Testis (tissue), 3 donors: Measurements from ENCODE around the gene SEMA4G. TPM values are rescaled to one million over a fixed set of nuclear protein-coding genes. Genes with fewer than 3 reads are reported as not detected.

Source experiments
- DNase-seq: peaks from one replicate; pipeline ENCODE4 v3.0.0-alpha.2; 2019
- H3K27ac ChIP-seq, 2 donors: fragments of 200-600 bp; sonication (generic); one replicate each; pipeline ENCODE4 v1.5.1; 2019
- H3K27me3 ChIP-seq: fragments of 200-600 bp; sonication (generic); one replicate; pipeline ENCODE4 v1.5.1; 2019
- H3K36me3 ChIP-seq: fragments of 200-600 bp; sonication (generic); one replicate; pipeline ENCODE4 v1.5.1; 2017; ENCODE audit warnings: low read depth; ENCODE audit errors: missing control alignments
- H3K4me1 ChIP-seq: fragments of 200-600 bp; sonication (generic); one replicate; pipeline ENCODE4 v1.5.1; 2019
- H3K4me3 ChIP-seq, 2 donors: fragments of 200-600 bp; sonication (generic); one replicate each; pipeline ENCODE4 v1.5.1; 2017 to 2019
- H3K9me3 ChIP-seq: fragments of 200-600 bp; sonication (generic); one replicate; pipeline ENCODE4 v1.5.1; 2017
- POLR2A ChIP-seq: fragments of 450-650 bp; IDR thresholded peaks from one replicate; pipeline ENCODE4 v1.6.1; 2017; ENCODE audit warnings: antibody characterized with exemption, mild to moderate bottlenecking, moderate library complexity
- WGBS, 2 donors: methylation state at CpG; one replicate each; pipeline ENCODE4 v1.1.5; 2018; 5-methylcytosine and 5-hydroxymethylcytosine counted together
- intact Hi-C: fragments of 100-400 bp; cut with DNase I; formaldehyde crosslinking; loops from one replicate; pipeline ENCODE4 v1.15.1; 2023; ENCODE audit warnings: low total_unique reads
- polyA plus RNA-seq: library from polyadenylated mRNA; stranded (reverse); fragments of 350-450 nt; fragmentation: Illumina TruSeq; extraction: RNeasy Lipid Tissue Mini Kit (QIAGEN cat#74804); gene quantifications from one replicate; pipeline ENCODE4 v1.2.3, GENCODE V29; 2014; ENCODE audit warnings: low read depth, low replicate concordance; ENCODE audit not compliant: insufficient read depth
- total RNA-seq, 2 donors: library from RNA; depleted of rRNA; stranded (reverse); fragments of >200 nt; gene quantifications; one replicate each; pipeline ENCODE4 v1.2.3, GENCODE V29; 2016
- TF ChIP-seq, protein P1 (sequence below), 3 experiments: fragments of 450-650 bp in 2 of 3; fragments of 200-600 bp in 1 of 3; sonication (generic) in 1 of 3; IDR thresholded peaks; one replicate each; pipeline ENCODE4 v1.5.1; 2016 to 2019; ENCODE audit warnings: antibody characterized with exemption in 3 of 3, mild to moderate bottlenecking in 2 of 3, moderate library complexity in 1 of 3

SEMA4G gene
- total and polyA plus RNA-seq, 3 donors from 2014 or later = 4.8 to 7.2 (median 6.2) TPM

DNA sequence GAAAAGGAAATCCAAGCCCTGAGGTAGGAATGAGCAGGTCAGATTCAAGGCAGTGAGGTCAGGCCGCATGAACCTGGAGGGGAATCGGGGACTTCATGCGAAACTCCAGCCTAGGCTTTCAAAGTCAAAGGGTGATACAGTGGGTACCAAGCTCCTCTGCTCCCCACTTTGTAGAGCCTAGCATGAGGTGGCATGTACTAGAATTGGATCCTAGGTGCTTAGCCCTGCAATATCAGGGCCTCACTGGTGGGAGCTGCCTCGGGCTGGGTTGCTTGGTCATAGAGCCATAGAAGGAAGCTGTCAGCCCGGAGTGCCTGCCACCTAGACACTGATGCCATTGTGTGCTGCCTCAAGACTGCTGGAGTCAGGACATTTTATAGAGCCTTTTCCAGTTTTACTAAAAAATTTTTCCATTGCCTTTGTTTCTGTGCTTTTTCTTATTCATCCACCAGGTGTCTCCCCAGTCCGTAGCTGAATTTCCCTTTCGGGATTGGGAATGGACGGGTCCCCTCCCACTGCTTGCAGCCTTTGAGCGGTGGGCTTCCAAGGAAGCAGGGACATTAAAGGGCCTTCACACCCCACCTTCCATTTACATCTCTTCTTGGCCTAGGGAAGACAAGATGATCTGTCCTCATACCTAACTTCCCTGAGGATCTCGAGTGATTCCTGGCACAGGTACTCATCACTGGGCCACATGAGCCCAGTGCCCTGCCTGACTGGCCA lies 24.8 kb downstream of the SEMA4G start:
- intact Hi-C loops = no loop called here
- no peaks in the 10 kb centered on the region for H3K9me3 ChIP-seq
- no peak overlapping the region for H3K4me3 ChIP-seq
- peak; percentile 49 for DNase-seq
- H3K27ac ChIP-seq = no peak overlapping the region
- 55 to 61% methylated on average over 10 of the region's 10 CpGs for WGBS, 2 donors
- TF ChIP-seq, protein P1, sequence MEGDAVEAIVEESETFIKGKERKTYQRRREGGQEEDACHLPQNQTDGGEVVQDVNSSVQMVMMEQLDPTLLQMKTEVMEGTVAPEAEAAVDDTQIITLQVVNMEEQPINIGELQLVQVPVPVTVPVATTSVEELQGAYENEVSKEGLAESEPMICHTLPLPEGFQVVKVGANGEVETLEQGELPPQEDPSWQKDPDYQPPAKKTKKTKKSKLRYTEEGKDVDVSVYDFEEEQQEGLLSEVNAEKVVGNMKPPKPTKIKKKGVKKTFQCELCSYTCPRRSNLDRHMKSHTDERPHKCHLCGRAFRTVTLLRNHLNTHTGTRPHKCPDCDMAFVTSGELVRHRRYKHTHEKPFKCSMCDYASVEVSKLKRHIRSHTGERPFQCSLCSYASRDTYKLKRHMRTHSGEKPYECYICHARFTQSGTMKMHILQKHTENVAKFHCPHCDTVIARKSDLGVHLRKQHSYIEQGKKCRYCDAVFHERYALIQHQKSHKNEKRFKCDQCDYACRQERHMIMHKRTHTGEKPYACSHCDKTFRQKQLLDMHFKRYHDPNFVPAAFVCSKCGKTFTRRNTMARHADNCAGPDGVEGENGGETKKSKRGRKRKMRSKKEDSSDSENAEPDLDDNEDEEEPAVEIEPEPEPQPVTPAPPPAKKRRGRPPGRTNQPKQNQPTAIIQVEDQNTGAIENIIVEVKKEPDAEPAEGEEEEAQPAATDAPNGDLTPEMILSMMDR (IDR thresholded peaks at IDR 0.05) = peak; percentile 59 to 67 (median 64)
- TF ChIP-seq POLR2A = no peak
- H3K36me3 ChIP-seq = no peaks in the 10 kb centered on the region
- H3K27me3 ChIP-seq = no peaks in the 10 kb centered on the region
- peaks cover 14% of the 10 kb centered on the region for H3K4me1 ChIP-seq

DNA sequence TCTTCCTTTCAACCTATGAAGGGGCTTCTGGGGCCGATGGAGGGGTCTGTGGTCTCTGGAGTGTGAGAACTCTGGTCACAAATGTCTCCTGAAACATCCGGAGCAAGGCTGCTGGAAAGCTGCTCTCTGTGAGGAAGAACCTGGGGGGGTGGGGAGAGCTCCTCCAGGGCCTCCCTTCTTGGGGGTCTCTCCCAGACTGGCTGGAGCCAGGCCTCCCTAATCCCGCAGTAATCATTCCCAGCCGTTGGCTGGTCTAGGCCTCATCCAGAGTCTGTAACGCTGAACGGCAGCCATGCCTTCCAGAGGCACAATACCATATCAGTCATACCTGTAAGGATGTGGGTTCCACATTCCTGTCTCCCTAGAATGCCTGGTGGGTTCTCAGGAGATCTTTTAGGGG lies 25.9 kb downstream of the SEMA4G start:
- Histone ChIP-seq H3K36me3 (no peaks in the 10 kb centered on the region), H3K27me3 (no peaks in the 10 kb centered on the region), H3K9me3 (no peaks in the 10 kb centered on the region), H3K27ac (peak overlapping the region in 1 of 2 donors; percentile 24), H3K4me3 (no peak overlapping the region), H3K4me1 (peaks cover 13% of the 10 kb centered on the region)
- WGBS, 2 donors = 35 to 55% methylated on average over 6 of the region's 6 CpGs
- no peak for DNase-seq
- TF ChIP-seq POLR2A = no peak
- TF ChIP-seq, protein P1 (IDR thresholded peaks at IDR 0.05) = no peak
- intact Hi-C loops = no loop called here

GRCh38 chr10:100996678-100997359 lies 27.5 kb downstream of the SEMA4G start:
- Histone ChIP-seq H3K27me3 (no peaks in the 10 kb centered on the region), H3K4me3 (peak overlapping the region; percentile 76 to 97), H3K4me1 (peaks cover 26% of the 10 kb centered on the region), H3K9me3 (no peaks in the 10 kb centered on the region), H3K27ac (peak overlapping the region; percentile 99 to 100), H3K36me3 (no peaks in the 10 kb centered on the region)
- WGBS, 2 donors = 9 to 17% methylated on average over 14 to 33 of the region's 46 CpGs
- peak; percentile 46 for DNase-seq
- intact Hi-C loops = no loop called here
- no peak for TF ChIP-seq POLR2A
- TF ChIP-seq, protein P1 (IDR thresholded peaks at IDR 0.05) = no peak

GRCh38 chr10:100997360-100998182 lies 28.3 kb downstream of the SEMA4G start:
- H3K4me1 ChIP-seq = peaks cover 34% of the 10 kb centered on the region
- no peaks in the 10 kb centered on the region for H3K27me3 ChIP-seq
- DNase-seq = peak; percentile 76
- intact Hi-C loops = no loop called here
- peak overlapping the region; percentile 99 to 100 for H3K27ac ChIP-seq
- no peaks in the 10 kb centered on the region for H3K36me3 ChIP-seq
- WGBS, 2 donors = 0% methylated on average over 31 to 49 of the region's 66 CpGs
- H3K4me3 ChIP-seq = peak overlapping the region; percentile 76 to 97
- TF ChIP-seq POLR2A = no peak
- TF ChIP-seq, protein P1 (IDR thresholded peaks at IDR 0.05) = peak; percentile 81 to 88 (median 83)
- H3K9me3 ChIP-seq = no peaks in the 10 kb centered on the region
